ENCODE measurements around the gene ADAMTS10. TPM values are rescaled to one million over a fixed set of nuclear protein-coding genes. Genes with fewer than 3 reads are reported as not detected.

ADAMTS10 gene
- total and polyA plus RNA-seq, 2 of the 8 experiments (the other 6 are each of a cell fraction or from before 2014, with no cell fraction given), result 6.9 to 17.4 TPM

GRCh38 chr19:8629996-8630683 is 19.6 kb upstream of the ADAMTS10 start, which contains the start of gene NFILZ (continued):
- TF ChIP-seq TAF7 (optimal IDR thresholded peaks at IDR 0.05; ENCODE audit: borderline replicate concordance, low read depth, low read length) (no peak), E2F6 (IDR thresholded peaks at IDR 0.05) (no peak), SP2 (IDR thresholded peaks at IDR 0.05; ENCODE audit: low read length) (no peak), SAP30 (IDR thresholded peaks at IDR 0.05; ENCODE audit: insufficient read depth, insufficient replicate concordance, low read length) (no peak)
